H1 (cell line): ENCODE measurements around the gene CD68. TPM values are rescaled to one million over a fixed set of nuclear protein-coding genes. Genes with fewer than 3 reads are reported as not detected.

Source experiments
- CTCF ChIA-PET: fragments of 300-600 bp; sonication (Branson Sonifier 250); formaldehyde crosslinking; loops from one replicate; lab custom pipeline; 2021; ENCODE audit not compliant: partially characterized antibody; lab: Charles Lee
- POLR2A ChIA-PET: fragments of 300-600 bp; sonication (Branson Sonifier 250); formaldehyde crosslinking; loops from one replicate; lab custom pipeline; 2021; ENCODE audit warnings: inconsistent platforms; ENCODE audit not compliant: partially characterized antibody; lab: Charles Lee
- DNase-seq, 2 experiments: peaks; one replicate each; pipeline versions ENCODE4 v3.0.0 to v3.0.0-alpha.2; 2010 to 2022; ENCODE audit warnings: low spot score in 2 of 2, low read depth in 1 of 2, mixed read lengths in 1 of 2
- FAIRE-seq: peaks from 2 replicates; lab custom pipeline; 2011; peaks lifted over from hg19 to GRCh38; lab: Jason Lieb, UNC
- H2AFZ ChIP-seq: 2 replicates; pipeline ENCODE4 v1.8.1; 2012; ENCODE audit warnings: low read length, inconsistent platforms
- H2AK5ac ChIP-seq: 2 replicates; pipeline ENCODE4 v1.6.1; 2013; ENCODE audit warnings: low read depth, low read length
- H2BK120ac ChIP-seq: replicated peaks from 2 replicates; pipeline ENCODE3; 2013; ENCODE audit warnings: low read depth, low read length, inconsistent platforms
- H2BK12ac ChIP-seq: 2 replicates; pipeline ENCODE4 v1.6.1; 2013; ENCODE audit warnings: low read depth, low read length
- H2BK15ac ChIP-seq: 2 replicates; pipeline ENCODE4 v1.6.1; 2013; ENCODE audit warnings: low read length
- H2BK20ac ChIP-seq: 2 replicates; pipeline ENCODE4 v1.6.1; 2013; ENCODE audit warnings: low read length
- H2BK5ac ChIP-seq: 2 replicates; pipeline ENCODE4 v1.6.1; 2013; ENCODE audit warnings: low read depth, low read length
- H3K14ac ChIP-seq: 2 replicates; pipeline ENCODE4 v1.6.1; 2013; ENCODE audit warnings: inconsistent platforms; ENCODE audit not compliant: insufficient read length
- H3K18ac ChIP-seq: 2 replicates; pipeline ENCODE4 v1.6.1; 2013; ENCODE audit warnings: low read length; ENCODE audit errors: extremely low read depth
- H3K23ac ChIP-seq: 2 replicates; pipeline ENCODE4 v1.6.1; 2013; ENCODE audit warnings: inconsistent platforms; ENCODE audit not compliant: insufficient read length
- H3K23me2 ChIP-seq: 2 replicates; pipeline ENCODE4 v1.6.1; 2013; ENCODE audit warnings: low read depth, low read length
- H3K27ac ChIP-seq: 2 replicates; pipeline ENCODE4 v1.6.1; 2011; ENCODE audit warnings: low read depth, low read length, inconsistent platforms
- H3K27me3 ChIP-seq, 4 experiments: replicated peaks in 1 of 4; 1 replicate in 1 of 4; 2 replicates in 3 of 4; pipeline versions ENCODE4 v1.6.1 to v1.8.1; 2011 to 2013; ENCODE audit warnings: low read length in 3 of 4, mild to moderate bottlenecking in 3 of 4, inconsistent platforms in 2 of 4, mixed read lengths in 2 of 4, moderate library complexity in 1 of 4; ENCODE audit not compliant: control insufficient read depth in 3 of 4, insufficient read depth in 3 of 4; ENCODE audit errors: extremely low read depth in 1 of 4
- H3K36me3 ChIP-seq, 4 experiments: 2 replicates each; pipeline versions ENCODE4 v1.6.1 to v1.8.1; 2011 to 2013; ENCODE audit warnings: mild to moderate bottlenecking in 4 of 4, low read length in 3 of 4, moderate library complexity in 2 of 4, control low read depth in 1 of 4, inconsistent platforms in 1 of 4; ENCODE audit not compliant: insufficient read depth in 4 of 4, control insufficient read depth in 2 of 4
- H3K4ac ChIP-seq: replicated peaks from 2 replicates; pipeline ENCODE3; 2013; ENCODE audit warnings: low read length, low read depth, mixed read lengths, inconsistent platforms; ENCODE audit not compliant: insufficient read length
- H3K4me1 ChIP-seq, 4 experiments: replicated peaks in 1 of 4; 1 replicate in 1 of 4; 2 replicates in 3 of 4; pipeline versions ENCODE4 v1.6.1 to v1.8.1; 2011 to 2013; ENCODE audit warnings: low read length in 3 of 4, inconsistent platforms in 2 of 4, mixed read lengths in 1 of 4; ENCODE audit not compliant: insufficient read depth in 4 of 4, control insufficient read depth in 3 of 4
- H3K4me2 ChIP-seq, 2 experiments: 2 replicates each; pipeline versions ENCODE4 v1.6.1 to v1.8.1; 2011 to 2013; ENCODE audit warnings: low read depth in 2 of 2, low read length in 2 of 2, control low read depth in 1 of 2, inconsistent platforms in 1 of 2, mild to moderate bottlenecking in 1 of 2; ENCODE audit not compliant: insufficient read depth in 1 of 2
- H3K4me3 ChIP-seq, 4 experiments: fragments of 200-600, 300-600 bp in 1 of 4; sonication (generic), shearing (Covaris generic), sonication (Bioruptor Twin) in 1 of 4; 2 replicates each; pipeline versions ENCODE4 v1.5.1 to v1.8.1; 2011 to 2016; ENCODE audit warnings: low read length in 4 of 4, low read depth in 3 of 4, control low read depth in 2 of 4, inconsistent platforms in 2 of 4, mild to moderate bottlenecking in 2 of 4, mixed read lengths in 1 of 4, moderate library complexity in 1 of 4; ENCODE audit not compliant: insufficient read depth in 2 of 4; ENCODE audit errors: extremely low read depth in 1 of 4
- H3K56ac ChIP-seq: replicated peaks from 2 replicates; pipeline ENCODE3; 2013; ENCODE audit warnings: low read depth, mild to moderate bottlenecking, mixed read lengths, low read length, inconsistent platforms; ENCODE audit not compliant: insufficient read length
- H3K79me1 ChIP-seq: 2 replicates; pipeline ENCODE4 v1.6.1; 2013; ENCODE audit warnings: low read depth, low read length, control low read depth
- H3K79me2 ChIP-seq, 2 experiments: 2 replicates each; pipeline versions ENCODE4 v1.6.1 to v1.8.1; 2012 to 2013; ENCODE audit warnings: low read length in 2 of 2, mild to moderate bottlenecking in 2 of 2, inconsistent platforms in 1 of 2; ENCODE audit not compliant: insufficient read depth in 2 of 2, control insufficient read depth in 1 of 2
- H3K9ac ChIP-seq, 4 experiments: replicated peaks in 1 of 4; 1 replicate in 1 of 4; 2 replicates in 3 of 4; pipeline versions ENCODE4 v1.6.1 to v1.8.1; 2011 to 2013; ENCODE audit warnings: low read depth in 3 of 4, low read length in 3 of 4, control low read depth in 2 of 4, mild to moderate bottlenecking in 2 of 4, moderate library complexity in 2 of 4, inconsistent platforms in 1 of 4; ENCODE audit errors: extremely low read depth in 1 of 4
- H3K9me3 ChIP-seq, 2 experiments: 2 replicates each; pipeline versions ENCODE4 v1.6.1 to v1.8.1; 2012 to 2013; ENCODE audit warnings: mild to moderate bottlenecking in 2 of 2, moderate library complexity in 2 of 2, control low read depth in 1 of 2, inconsistent platforms in 1 of 2, low read depth in 1 of 2, low read length in 1 of 2, mixed read lengths in 1 of 2; ENCODE audit not compliant: insufficient read depth in 2 of 2
- H4K20me1 ChIP-seq, 2 experiments: replicated peaks in 1 of 2; 2 replicates each; pipeline versions ENCODE3 to v1.8.1; 2011 to 2013; ENCODE audit warnings: inconsistent platforms in 2 of 2, low read length in 2 of 2, mild to moderate bottlenecking in 1 of 2; ENCODE audit not compliant: insufficient read depth in 2 of 2, control insufficient read depth in 1 of 2
- H4K5ac ChIP-seq: 2 replicates; pipeline ENCODE4 v1.6.1; 2013; ENCODE audit warnings: low read length, low read depth, mixed read lengths, inconsistent platforms; ENCODE audit not compliant: insufficient read length
- H4K8ac ChIP-seq: 2 replicates; pipeline ENCODE4 v1.8.0; 2013; ENCODE audit warnings: mild to moderate bottlenecking, moderate library complexity, low read length, inconsistent platforms; ENCODE audit not compliant: insufficient read depth; ENCODE audit errors: extremely low read depth
- H4K91ac ChIP-seq: replicated peaks from 2 replicates; pipeline ENCODE3; 2013; ENCODE audit warnings: low read length, mixed read lengths, inconsistent platforms; ENCODE audit not compliant: insufficient read length
- ASH2L ChIP-seq: fragments of 200-600, 300-600 bp; sonication (generic); IDR thresholded peaks from one replicate; pipeline ENCODE4 v1.7.1; 2017; ENCODE audit warnings: low read length
- BACH1 ChIP-seq: IDR thresholded peaks from 2 replicates; pipeline ENCODE4 v1.6.1; 2012; ENCODE audit warnings: low read length, improper control_type of control experiment
- E2F6 ChIP-seq: IDR thresholded peaks from 2 replicates; pipeline ENCODE4 v1.6.1; 2012; ENCODE audit warnings: inconsistent platforms
- EP300 ChIP-seq, 2 experiments: IDR thresholded peaks; 1 replicate in 1 of 2; 2 replicates in 1 of 2; pipeline ENCODE4 v1.6.1; 2011 to 2012; ENCODE audit warnings: low read depth in 2 of 2, low read length in 2 of 2, mild to moderate bottlenecking in 2 of 2, borderline replicate concordance in 1 of 2, inconsistent platforms in 1 of 2, moderate library complexity in 1 of 2
- JUND ChIP-seq: IDR thresholded peaks from 2 replicates; pipeline ENCODE4 v1.6.1; 2011; ENCODE audit warnings: mild to moderate bottlenecking, improper control_type of control experiment, low read length
- PHF8 ChIP-seq: fragments of 200-600 bp; sonication (generic); conservative IDR thresholded peaks from 2 replicates; pipeline ENCODE4 v1.7.1; 2012; ENCODE audit warnings: low read depth, mild to moderate bottlenecking, inconsistent platforms, low read length, moderate library complexity
- SIN3A ChIP-seq, 2 experiments: IDR thresholded peaks in 1 of 2; conservative IDR thresholded peaks in 1 of 2; 2 replicates each; pipeline ENCODE4 v1.6.1; 2011 to 2012; ENCODE audit warnings: low read length in 2 of 2, improper control_type of control experiment in 1 of 2, low read depth in 1 of 2, mild to moderate bottlenecking in 1 of 2
- SP4 ChIP-seq: IDR thresholded peaks from 2 replicates; pipeline ENCODE4 v1.6.1; 2012; ENCODE audit warnings: low read length, inconsistent platforms
- TBP ChIP-seq: IDR thresholded peaks from 2 replicates; pipeline ENCODE4 v1.6.1; 2011; ENCODE audit warnings: low read depth, low read length, improper control_type of control experiment
- TEAD4 ChIP-seq: IDR thresholded peaks from 2 replicates; pipeline ENCODE4 v1.6.1; 2012; ENCODE audit warnings: low read depth, low read length, inconsistent platforms, mixed read lengths
- USF2 ChIP-seq: IDR thresholded peaks from 2 replicates; pipeline ENCODE4 v1.6.1; 2011; ENCODE audit warnings: low read length, improper control_type of control experiment
- YY1 ChIP-seq: IDR thresholded peaks from 2 replicates; pipeline ENCODE4 v1.6.1; 2011; ENCODE audit warnings: low read depth, mild to moderate bottlenecking, low read length
- WGBS, 2 experiments: shearing (Covaris generic) in 1 of 2; methylation state at CpG; one replicate each; pipeline versions ENCODE4 v1.1.6 to v1.1.7; 2013 to 2015; ENCODE audit warnings: low lambda C conversion rate in 2 of 2, mixed read lengths in 2 of 2, inconsistent platforms in 1 of 2, low coverage in 1 of 2, missing lambda C conversion rate in 1 of 2; ENCODE audit not compliant: insufficient replicate concordance in 2 of 2, insufficient coverage in 1 of 2, insufficient read length in 1 of 2; ENCODE audit errors: extremely low coverage in 1 of 2, missing lambda C conversion rate in 1 of 2; 5-methylcytosine and 5-hydroxymethylcytosine counted together
- polyA plus RNA-seq, 7 experiments: library from polyadenylated mRNA; depleted of rRNA in 3 of 7; stranded (reverse) in 5 of 7; unstranded in 2 of 7; fragments of >200 nt in 5 of 7; fragments of 200-250 nt in 2 of 7; gene quantifications; 1 replicate in 5 of 7; 2 replicates in 1 of 7; 4 replicates in 1 of 7; pipeline versions ENCODE4 v1.2.1 to v1.2.3, GENCODE V29; 2011 to 2013; ENCODE audit warnings: missing spikeins in 2 of 7, mixed read lengths in 2 of 7
- total RNA-seq: library from RNA; stranded (reverse); fragmentation: NEBNext Ultra II Directional; extraction: Animal tissue kit (Norgen Biotek cat#: 25700); gene quantifications from 2 replicates; pipeline ENCODE4 v1.2.1, GENCODE V29; 2021

CD68 gene
- total and polyA plus RNA-seq, 2 of the 8 experiments (the other 6 are each of a cell fraction or from before 2014, with no cell fraction given): 0.18 TPM; not detected in 1

GRCh38 chr17:7551396-7551795 is 28.0 kb upstream of the CD68 start:
- Histone ChIP-seq H3K27me3 (peaks cover 0 to 5% (median 3%) of the 10 kb centered on the region in 4 experiments; a peak in 4 of 7 replicates), H3K23ac (no peak overlapping the region), H4K91ac (no peak overlapping the region), H4K5ac (no peak overlapping the region), H3K9ac (no peak overlapping the region), H3K4ac (no peak overlapping the region), H3K23me2 (peaks cover 6% of the 10 kb centered on the region; the same call in 1 of the 2 replicates), H3K36me3 (no peaks in the 10 kb centered on the region), H3K27ac (no peak overlapping the region), H2BK12ac (no peak overlapping the region), H3K18ac (no peak overlapping the region), H2BK120ac (no peak overlapping the region), H2BK20ac (no peak overlapping the region), H4K20me1 (peaks cover 0 to 7% of the 10 kb centered on the region in 2 experiments), H3K9me3 (no peaks in the 10 kb centered on the region), H3K4me3 (no peak overlapping the region), H2BK5ac (no peak overlapping the region), H3K56ac (no peak overlapping the region), H3K4me1 (peaks cover 0 to 8% (median 5%) of the 10 kb centered on the region in 4 experiments; a peak in 4 of 7 replicates), H4K8ac (no peak overlapping the region), H3K79me1 (no peaks in the 10 kb centered on the region), H2AFZ (no peak overlapping the region), H3K4me2 (no peak overlapping the region), H3K14ac (no peak overlapping the region), H2AK5ac (no peak overlapping the region), H3K79me2 (no peaks in the 10 kb centered on the region), H2BK15ac (no peak overlapping the region)
- CTCF ChIA-PET: interaction anchor here (2.3 to 12.7 kb wide), 2 partner anchors 9 to 35 kb away, joined by 11 to 251 read pairs; no protein-coding TSS in a partner anchor
- FAIRE-seq (no peak), DNase-seq (no peak)
- 88% methylated on average over 4 of the region's 4 CpGs; no CpG with 5 or more reads in 1 of the 2 experiments for WGBS, 2 experiments
- POLR2A ChIA-PET: interaction anchor here (1.2 to 37.5 kb wide), 4 partner anchors 9 to 66 kb away, joined by 3 to 1144 read pairs (median 4); partner anchors contain the start of genes CD68, MPDU1 and SOX15
- TF ChIP-seq JUND: no peak
- no peak for TF ChIP-seq YY1
- TF ChIP-seq BACH1: no peak
- no peak for TF ChIP-seq TEAD4
- no peak for TF ChIP-seq SP4
- TF ChIP-seq USF2: no peak
- no peak for TF ChIP-seq EP300 (IDR thresholded peaks at IDR 0.05; ENCODE audit: borderline replicate concordance in 1 of 2, low read depth in 2 of 2, low read length in 2 of 2)
- no peak for TF ChIP-seq SIN3A (conservative IDR thresholded peaks at IDR 0.05 in 1 of 2, IDR thresholded peaks at IDR 0.05 in 1 of 2; ENCODE audit: low read depth in 1 of 2, low read length in 2 of 2)
- TF ChIP-seq TBP: no peak
- TF ChIP-seq PHF8: no peak
- no peak for TF ChIP-seq E2F6
- TF ChIP-seq ASH2L: no peak
